DOHH2 (cell line): ENCODE data around the gene WDFY4.

ENCODE experiments used
- H3F3A ChIP-seq: fragments of 200-600 bp; sonication (generic), shearing (Covaris generic); 2 replicates; pipeline ENCODE4 v1.6.0; 2016; ENCODE audit warnings: antibody characterized with exemption, mild to moderate bottlenecking; ENCODE audit not compliant: control insufficient read depth, insufficient read depth
- H3K27ac ChIP-seq: fragments of 200-600 bp; sonication (generic); 2 replicates; pipeline ENCODE4 v1.5.1; 2014; ENCODE audit warnings: low read depth, mild to moderate bottlenecking, low read length, moderate library complexity
- H3K27me3 ChIP-seq: fragments of 200-600 bp; sonication (generic); 2 replicates; pipeline ENCODE4 v1.6.1; 2014; ENCODE audit warnings: mild to moderate bottlenecking, low read length, mixed read lengths; ENCODE audit not compliant: control insufficient read depth
- H3K36me3 ChIP-seq: fragments of 200-600 bp; sonication (generic); 2 replicates; pipeline ENCODE4 v1.6.1; 2014; ENCODE audit warnings: mild to moderate bottlenecking, low read length, moderate library complexity, mixed read lengths; ENCODE audit not compliant: control insufficient read depth
- H3K4me1 ChIP-seq: fragments of 200-600 bp; sonication (generic); 2 replicates; pipeline ENCODE4 v1.6.1; 2014; ENCODE audit warnings: mild to moderate bottlenecking, low read length, mixed read lengths; ENCODE audit not compliant: control insufficient read depth
- H3K4me2 ChIP-seq: fragments of 200-600 bp; sonication (generic); 2 replicates; pipeline ENCODE4 v1.6.0; 2014; ENCODE audit warnings: mild to moderate bottlenecking, low read length, moderate library complexity
- H3K4me3 ChIP-seq: fragments of 200-600 bp; sonication (generic); 2 replicates; pipeline ENCODE4 v1.5.1; 2014; ENCODE audit warnings: mild to moderate bottlenecking, low read length, mixed read lengths
- H3K79me2 ChIP-seq: fragments of 200-600 bp; sonication (generic); 2 replicates; pipeline ENCODE4 v1.6.1; 2014; ENCODE audit warnings: mild to moderate bottlenecking, low read length, mixed read lengths; ENCODE audit not compliant: control insufficient read depth
- H3K9me2 ChIP-seq: fragments of 200-600 bp; sonication (generic); replicated peaks from 2 replicates; pipeline ENCODE4 v1.6.1; 2014; ENCODE audit warnings: mild to moderate bottlenecking, low read length, mixed read lengths; ENCODE audit not compliant: control insufficient read depth
- H3K9me3 ChIP-seq: fragments of 200-600 bp; sonication (generic); 2 replicates; pipeline ENCODE4 v1.6.1; 2014; ENCODE audit warnings: antibody characterized with exemption, low read length, mixed read lengths; ENCODE audit not compliant: control insufficient read depth, insufficient read depth
- H4K20me1 ChIP-seq: fragments of 200-600 bp; sonication (generic); 2 replicates; pipeline ENCODE4 v1.6.0; 2014; ENCODE audit warnings: low read depth, mild to moderate bottlenecking, antibody characterized with exemption, low read length, moderate library complexity; ENCODE audit not compliant: control insufficient read depth, insufficient read depth
- EZH2phosphoT487 ChIP-seq: fragments of 200-600 bp; sonication (generic); IDR thresholded peaks from 2 replicates; pipeline ENCODE4 v1.6.1; 2017; ENCODE audit warnings: borderline replicate concordance, mild to moderate bottlenecking, antibody characterized with exemption, low read length, moderate library complexity, mixed read lengths
- TF ChIP-seq, protein P1 (sequence below): fragments of 200-600 bp; sonication (generic); IDR thresholded peaks from one replicate; pipeline ENCODE4 v1.5.1; 2014; ENCODE audit warnings: antibody characterized with exemption, mild to moderate bottlenecking, low read depth, low read length; ENCODE audit not compliant: poor library complexity, severe bottlenecking

WDFY4 gene

GRCh38 chr10:48999346-48999745 is 314.7 kb downstream of the WDFY4 start:
- Histone ChIP-seq H3F3A (no peaks in the 10 kb centered on the region), H4K20me1 (no peaks in the 10 kb centered on the region), H3K27me3 (no peaks in the 10 kb centered on the region), H3K4me1 (no peaks in the 10 kb centered on the region), H3K4me2 (no peak overlapping the region), H3K4me3 (no peak overlapping the region), H3K79me2 (no peaks in the 10 kb centered on the region), H3K9me2 (no peaks in the 10 kb centered on the region), H3K27ac (no peak overlapping the region), H3K36me3 (no peaks in the 10 kb centered on the region), H3K9me3 (no peaks in the 10 kb centered on the region)
- no peak for TF ChIP-seq EZH2phosphoT487

GRCh38 chr10:49000437-49001398 is 316.0 kb downstream of the WDFY4 start:
- no peak overlapping the region for H3K4me2 ChIP-seq
- H3K27ac ChIP-seq: no peak overlapping the region
- H3K4me1 ChIP-seq: no peaks in the 10 kb centered on the region
- no peaks in the 10 kb centered on the region for H3K27me3 ChIP-seq
- no peaks in the 10 kb centered on the region for H4K20me1 ChIP-seq
- TF ChIP-seq EZH2phosphoT487: no peak
- TF ChIP-seq, protein P1, sequence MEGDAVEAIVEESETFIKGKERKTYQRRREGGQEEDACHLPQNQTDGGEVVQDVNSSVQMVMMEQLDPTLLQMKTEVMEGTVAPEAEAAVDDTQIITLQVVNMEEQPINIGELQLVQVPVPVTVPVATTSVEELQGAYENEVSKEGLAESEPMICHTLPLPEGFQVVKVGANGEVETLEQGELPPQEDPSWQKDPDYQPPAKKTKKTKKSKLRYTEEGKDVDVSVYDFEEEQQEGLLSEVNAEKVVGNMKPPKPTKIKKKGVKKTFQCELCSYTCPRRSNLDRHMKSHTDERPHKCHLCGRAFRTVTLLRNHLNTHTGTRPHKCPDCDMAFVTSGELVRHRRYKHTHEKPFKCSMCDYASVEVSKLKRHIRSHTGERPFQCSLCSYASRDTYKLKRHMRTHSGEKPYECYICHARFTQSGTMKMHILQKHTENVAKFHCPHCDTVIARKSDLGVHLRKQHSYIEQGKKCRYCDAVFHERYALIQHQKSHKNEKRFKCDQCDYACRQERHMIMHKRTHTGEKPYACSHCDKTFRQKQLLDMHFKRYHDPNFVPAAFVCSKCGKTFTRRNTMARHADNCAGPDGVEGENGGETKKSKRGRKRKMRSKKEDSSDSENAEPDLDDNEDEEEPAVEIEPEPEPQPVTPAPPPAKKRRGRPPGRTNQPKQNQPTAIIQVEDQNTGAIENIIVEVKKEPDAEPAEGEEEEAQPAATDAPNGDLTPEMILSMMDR: no peak
- no peaks in the 10 kb centered on the region for H3K36me3 ChIP-seq
- H3K9me3 ChIP-seq: no peaks in the 10 kb centered on the region
- no peak overlapping the region for H3K4me3 ChIP-seq
- H3K9me2 ChIP-seq: no peaks in the 10 kb centered on the region
- H3F3A ChIP-seq: no peaks in the 10 kb centered on the region
- H3K79me2 ChIP-seq: no peaks in the 10 kb centered on the region

GRCh38 chr10:49001402-49001801 is 316.7 kb downstream of the WDFY4 start:
- H3K4me3 ChIP-seq: no peak overlapping the region
- H3K4me1 ChIP-seq: no peaks in the 10 kb centered on the region
- H3F3A ChIP-seq: no peaks in the 10 kb centered on the region
- no peaks in the 10 kb centered on the region for H3K9me2 ChIP-seq
- no peaks in the 10 kb centered on the region for H3K27me3 ChIP-seq
- H3K27ac ChIP-seq: no peak overlapping the region
- TF ChIP-seq EZH2phosphoT487: no peak
- TF ChIP-seq, protein P1: no peak
- no peaks in the 10 kb centered on the region for H3K9me3 ChIP-seq
- no peaks in the 10 kb centered on the region for H4K20me1 ChIP-seq
- no peaks in the 10 kb centered on the region for H3K79me2 ChIP-seq
- H3K36me3 ChIP-seq: no peaks in the 10 kb centered on the region
- H3K4me2 ChIP-seq: no peak overlapping the region
